Neuron (in vitro differentiated cells): ENCODE data around the gene TRPM3.

ENCODE experiments used
- H2AFZ ChIP-seq: one replicate; pipeline ENCODE4 v1.6.1; 2013; ENCODE audit warnings: low read depth, mild to moderate bottlenecking, inconsistent platforms, low read length, moderate library complexity
- H3K27me3 ChIP-seq: one replicate; pipeline ENCODE4 v1.6.1; 2013; ENCODE audit warnings: low read length; ENCODE audit not compliant: insufficient read depth
- H3K36me3 ChIP-seq: one replicate; pipeline ENCODE4 v1.6.1; 2013; ENCODE audit warnings: low read length; ENCODE audit not compliant: insufficient read depth
- H3K4me1 ChIP-seq: one replicate; pipeline ENCODE4 v1.6.1; 2013; ENCODE audit warnings: low read length; ENCODE audit not compliant: insufficient read depth
- H3K4me3 ChIP-seq: 2 replicates; pipeline ENCODE4 v1.5.1; 2013; ENCODE audit warnings: mild to moderate bottlenecking, low read length, moderate library complexity
- H3K9me3 ChIP-seq: one replicate; pipeline ENCODE4 v1.6.1; 2013; ENCODE audit warnings: low read length

The TRPM3 gene

GRCh38 chr9:70924380-70924779, 197.0 kb downstream of the TRPM3 start:
- H3K4me1 ChIP-seq = peaks cover 3% of the 10 kb centered on the region
- H3K4me3 ChIP-seq = no peak overlapping the region
- H3K36me3 ChIP-seq = no peaks in the 10 kb centered on the region
- H3K9me3 ChIP-seq = no peaks in the 10 kb centered on the region
- H2AFZ ChIP-seq = no peak overlapping the region
- no peaks in the 10 kb centered on the region for H3K27me3 ChIP-seq

- H3K36me3 ChIP-seq = no peaks in the 10 kb centered on the region
- H3K27me3 ChIP-seq = no peaks in the 10 kb centered on the region
- H3K4me3 ChIP-seq = no peak overlapping the region
- H3K9me3 ChIP-seq = no peaks in the 10 kb centered on the region
- peaks cover 3% of the 10 kb centered on the region for H3K4me1 ChIP-seq
- H2AFZ ChIP-seq = no peak overlapping the region
Measured at GRCh38 chr9:70923961-70924360, 197.5 kb downstream of the TRPM3 start.

GRCh38 chr9:70921136-70921535, 200.3 kb downstream of the TRPM3 start:
- Histone ChIP-seq H3K27me3 (no peaks in the 10 kb centered on the region), H3K36me3 (no peaks in the 10 kb centered on the region), H2AFZ (peak overlapping the region; percentile 64), H3K4me3 (no peak overlapping the region), H3K4me1 (peaks cover 3% of the 10 kb centered on the region), H3K9me3 (no peaks in the 10 kb centered on the region)

- Histone ChIP-seq H3K9me3 (peaks cover 5% of the 10 kb centered on the region), H2AFZ (no peak overlapping the region), H3K4me3 (no peak overlapping the region), H3K27me3 (no peaks in the 10 kb centered on the region), H3K4me1 (peaks cover 3% of the 10 kb centered on the region), H3K36me3 (no peaks in the 10 kb centered on the region)
Measured at GRCh38 chr9:70917277-70917676, 204.1 kb downstream of the TRPM3 start.

- Histone ChIP-seq H2AFZ (no peak overlapping the region), H3K4me3 (no peak overlapping the region), H3K4me1 (no peaks in the 10 kb centered on the region), H3K27me3 (no peaks in the 10 kb centered on the region), H3K9me3 (peaks cover 5% of the 10 kb centered on the region), H3K36me3 (no peaks in the 10 kb centered on the region)
Measured at GRCh38 chr9:70911791-70912190, 209.6 kb downstream of the TRPM3 start.

GRCh38 chr9:70910598-70910997, 210.8 kb downstream of the TRPM3 start:
- Histone ChIP-seq H2AFZ (no peak overlapping the region), H3K36me3 (no peaks in the 10 kb centered on the region), H3K27me3 (no peaks in the 10 kb centered on the region), H3K9me3 (peaks cover 5% of the 10 kb centered on the region), H3K4me3 (no peak overlapping the region), H3K4me1 (no peaks in the 10 kb centered on the region)

- peaks cover 10% of the 10 kb centered on the region for H3K4me1 ChIP-seq
- H3K4me3 ChIP-seq = no peak overlapping the region
Measured at GRCh38 chr9:70902692-70903131, 218.7 kb downstream of the TRPM3 start.

GRCh38 chr9:70902171-70902570, 219.2 kb downstream of the TRPM3 start:
- Histone ChIP-seq H3K36me3 (no peaks in the 10 kb centered on the region), H3K9me3 (no peaks in the 10 kb centered on the region), H3K27me3 (no peaks in the 10 kb centered on the region), H2AFZ (no peak overlapping the region), H3K4me1 (peaks cover 10% of the 10 kb centered on the region), H3K4me3 (no peak overlapping the region)

More at GRCh38 chr9:70902692-70903131, 218.7 kb downstream of the TRPM3 start:
- Histone ChIP-seq H3K27me3 (no peaks in the 10 kb centered on the region), H3K9me3 (no peaks in the 10 kb centered on the region), H3K36me3 (no peaks in the 10 kb centered on the region), H2AFZ (no peak overlapping the region)

GRCh38 chr9:70901746-70902145, 219.7 kb downstream of the TRPM3 start:
- no peak overlapping the region for H3K4me3 ChIP-seq
- peaks cover 10% of the 10 kb centered on the region for H3K4me1 ChIP-seq
- no peak overlapping the region for H2AFZ ChIP-seq
- no peaks in the 10 kb centered on the region for H3K36me3 ChIP-seq
- H3K9me3 ChIP-seq = no peaks in the 10 kb centered on the region
- no peaks in the 10 kb centered on the region for H3K27me3 ChIP-seq

GRCh38 chr9:70901013-70901412, 220.4 kb downstream of the TRPM3 start:
- Histone ChIP-seq H3K27me3 (no peaks in the 10 kb centered on the region), H3K9me3 (no peaks in the 10 kb centered on the region), H3K4me3 (no peak overlapping the region), H3K4me1 (peaks cover 10% of the 10 kb centered on the region), H2AFZ (no peak overlapping the region), H3K36me3 (no peaks in the 10 kb centered on the region)

GRCh38 chr9:70893580-70894122, 227.8 kb downstream of the TRPM3 start:
- no peaks in the 10 kb centered on the region for H3K27me3 ChIP-seq
- no peak overlapping the region for H2AFZ ChIP-seq
- H3K4me3 ChIP-seq = no peak overlapping the region
- no peaks in the 10 kb centered on the region for H3K9me3 ChIP-seq
- H3K36me3 ChIP-seq = no peaks in the 10 kb centered on the region
- H3K4me1 ChIP-seq = no peaks in the 10 kb centered on the region

- Histone ChIP-seq H3K9me3 (no peaks in the 10 kb centered on the region), H3K4me3 (no peak overlapping the region), H3K36me3 (no peaks in the 10 kb centered on the region), H3K4me1 (peaks cover 10% of the 10 kb centered on the region), H2AFZ (no peak overlapping the region), H3K27me3 (no peaks in the 10 kb centered on the region)
Measured at GRCh38 chr9:70888471-70888870, 232.9 kb downstream of the TRPM3 start.

GRCh38 chr9:70887826-70888225, 233.6 kb downstream of the TRPM3 start:
- Histone ChIP-seq H3K4me1 (peaks cover 10% of the 10 kb centered on the region), H3K27me3 (no peaks in the 10 kb centered on the region), H3K36me3 (no peaks in the 10 kb centered on the region)

More at GRCh38 chr9:70887826-70888225, 233.6 kb downstream of the TRPM3 start:
- H2AFZ ChIP-seq = no peak overlapping the region
- H3K9me3 ChIP-seq = no peaks in the 10 kb centered on the region
- H3K4me3 ChIP-seq = no peak overlapping the region
